Measurements from ENCODE around the gene ZNF200.
"Not testable (repeated sequence)": the region's sequence is repeated elsewhere in the genome, so short reads cannot be mapped to it uniquely, and the experiment has no call there.

The ZNF200 gene

GRCh38 chr16:3198334-3199072, 36.5 kb downstream of the ZNF200 start:
- no peak for DNase-seq (ENCODE audit: low spot score)

- DNase-seq (ENCODE audit: low spot score): not testable (repeated sequence)
Observed at GRCh38 chr16:3197694-3198333, 37.1 kb downstream of the ZNF200 start.

- no peak for DNase-seq (ENCODE audit: low spot score)
Observed at GRCh38 chr16:3195975-3196374, 39.0 kb downstream of the ZNF200 start.

- DNase-seq (ENCODE audit: low spot score): no peak
Observed at GRCh38 chr16:3194792-3195191, 40.2 kb downstream of the ZNF200 start.

GRCh38 chr16:3193221-3194212, 41.4 kb downstream of the ZNF200 start:
- DNase-seq (ENCODE audit: low spot score): no peak

GRCh38 chr16:3192476-3193019, 42.4 kb downstream of the ZNF200 start:
- no peak for DNase-seq (ENCODE audit: low spot score)

GRCh38 chr16:3190949-3191353, 44.0 kb downstream of the ZNF200 start:
- DNase-seq (ENCODE audit: low spot score): no peak

GRCh38 chr16:3189869-3190268, 45.1 kb downstream of the ZNF200 start:
- DNase-seq (ENCODE audit: low spot score): no peak

GRCh38 chr16:3188925-3189825, 45.8 kb downstream of the ZNF200 start:
- DNase-seq (ENCODE audit: low spot score): peak; percentile 71

- DNase-seq (ENCODE audit: low spot score): no peak
Observed at GRCh38 chr16:3188675-3188924, 46.4 kb downstream of the ZNF200 start.

GRCh38 chr16:3187798-3188674, 46.9 kb downstream of the ZNF200 start, which contains the start of gene OR1F1:
TSS of gene OR1F1 (plus strand) at chr16:3188204.
- peak; percentile 47 for DNase-seq (ENCODE audit: low spot score)

- DNase-seq (ENCODE audit: low spot score): no peak
Observed at GRCh38 chr16:3186946-3187690, 47.8 kb downstream of the ZNF200 start.

- DNase-seq (ENCODE audit: low spot score): no peak
Observed at GRCh38 chr16:3183445-3184139, 51.4 kb downstream of the ZNF200 start.

- peak; percentile 76 for DNase-seq (ENCODE audit: low spot score)
Observed at GRCh38 chr16:3182608-3183444, 52.1 kb downstream of the ZNF200 start.

- DNase-seq (ENCODE audit: low spot score): not testable (repeated sequence)
Observed at GRCh38 chr16:3182293-3182607, 52.7 kb downstream of the ZNF200 start.

GRCh38 chr16:3180445-3180878, 54.5 kb downstream of the ZNF200 start:
- no peak for DNase-seq (ENCODE audit: low spot score)

- DNase-seq (ENCODE audit: low spot score): no peak
Observed at GRCh38 chr16:3179651-3180050, 55.3 kb downstream of the ZNF200 start.

All from GM03348 (cell line).